T-helper 22 cell (primary cell): ENCODE measurements around the gene ACOT6.
"Not testable (repeated sequence)": the region's sequence is repeated elsewhere in the genome, so short reads cannot be mapped to it uniquely, and the experiment has no call there.

Source experiments
- DNase-seq: peaks from one replicate; pipeline ENCODE4 v3.0.0-alpha.2; 2020; ENCODE audit warnings: low read depth

Gene ACOT6

GRCh38 chr14:73612339-73613045 lies at the start of gene ACOT6:
TSS of gene ACOT6 (plus strand) at chr14:73612517. CDS start at chr14:73612572, 55 bp downstream.
- DNase-seq = peak; percentile 18

DNA sequence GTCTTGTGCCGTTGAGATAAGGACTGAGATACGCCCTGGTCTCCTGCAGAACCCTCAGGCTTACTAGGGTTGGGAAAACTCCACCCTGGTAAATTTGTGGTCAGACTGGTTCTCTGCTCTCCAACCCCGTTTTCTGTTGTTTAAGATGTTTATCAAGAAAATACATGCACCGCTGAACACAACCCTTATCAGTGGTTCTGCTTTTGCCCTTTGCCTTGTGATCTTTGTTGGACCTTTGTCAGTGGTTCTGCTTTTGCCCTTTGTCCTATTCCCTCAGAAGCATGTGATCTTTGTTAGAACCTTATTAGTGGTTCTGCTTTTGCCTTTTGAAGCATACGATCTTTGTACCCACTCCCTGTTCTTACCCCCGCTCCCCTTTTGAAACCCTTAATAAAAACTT lies 49.6 kb upstream of the ACOT6 start:
- not testable (repeated sequence) for DNase-seq

GRCh38 chr14:73566431-73566830 lies 45.9 kb upstream of the ACOT6 start:
- DNase-seq = not testable (repeated sequence)

- not testable (repeated sequence) for DNase-seq
These were observed 45.4 kb upstream of the ACOT6 start for GRCh38 chr14:73566935-73567334.

DNA sequence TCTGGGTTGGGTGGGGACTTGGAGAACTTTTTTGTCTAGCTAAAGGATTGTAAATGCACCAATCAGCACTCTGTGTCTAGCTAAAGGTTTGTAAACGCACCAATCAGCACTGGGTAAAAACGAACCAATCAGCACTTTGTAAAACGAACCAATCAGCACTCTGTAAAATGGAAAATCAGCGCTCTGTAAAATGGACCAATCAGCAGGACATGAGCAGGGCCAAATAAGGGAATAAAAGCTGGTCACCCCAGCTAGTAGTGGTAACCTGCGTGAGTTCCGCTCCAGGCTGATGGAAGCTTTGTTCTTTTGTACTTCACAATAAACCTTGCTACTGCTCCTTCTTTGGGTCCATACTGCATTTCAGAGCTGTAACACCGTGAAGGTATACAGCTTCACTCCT lies 45.0 kb upstream of the ACOT6 start:
- no peak for DNase-seq

- DNase-seq = no peak
These were observed 44.1 kb upstream of the ACOT6 start for GRCh38 chr14:73567951-73568885.

- not testable (repeated sequence) for DNase-seq
These were observed 43.5 kb upstream of the ACOT6 start for GRCh38 chr14:73568886-73569184.

- peak; percentile 31 for DNase-seq
These were observed 42.9 kb upstream of the ACOT6 start, which contains the start of gene ACOT2 for GRCh38 chr14:73569185-73569958. TSS of gene ACOT2 (plus strand) at chr14:73569213. CDS start at chr14:73569241, 28 bp downstream.

- DNase-seq = not testable (repeated sequence)
These were observed 41.4 kb upstream of the ACOT6 start for GRCh38 chr14:73570913-73571312.

- DNase-seq = not testable (repeated sequence)
These were observed 39.3 kb upstream of the ACOT6 start for GRCh38 chr14:73573034-73573433.

GRCh38 chr14:73573740-73574139 lies 38.6 kb upstream of the ACOT6 start:
- not testable (repeated sequence) for DNase-seq

- not testable (repeated sequence) for DNase-seq
These were observed 38.1 kb upstream of the ACOT6 start for GRCh38 chr14:73574251-73574650.

DNA sequence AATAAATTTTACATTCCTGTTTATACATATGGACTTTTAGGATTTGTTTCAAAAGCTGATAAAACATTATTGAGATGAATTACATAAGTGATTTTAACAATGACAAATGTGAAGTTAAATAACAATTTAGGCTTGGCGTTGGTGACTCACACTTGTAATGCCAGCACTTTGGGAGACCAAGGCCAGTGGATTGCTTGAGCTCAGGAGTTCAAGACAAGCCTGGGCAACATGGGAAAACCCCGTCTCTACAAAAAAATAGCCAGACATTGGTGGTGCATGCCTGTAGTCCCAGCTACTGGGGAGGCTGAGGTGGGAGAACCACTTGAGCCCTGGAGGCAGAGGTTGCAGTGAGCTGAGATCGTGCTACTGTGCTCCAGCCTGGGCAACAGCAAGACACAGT lies 35.9 kb upstream of the ACOT6 start:
- DNase-seq = no peak

DNA sequence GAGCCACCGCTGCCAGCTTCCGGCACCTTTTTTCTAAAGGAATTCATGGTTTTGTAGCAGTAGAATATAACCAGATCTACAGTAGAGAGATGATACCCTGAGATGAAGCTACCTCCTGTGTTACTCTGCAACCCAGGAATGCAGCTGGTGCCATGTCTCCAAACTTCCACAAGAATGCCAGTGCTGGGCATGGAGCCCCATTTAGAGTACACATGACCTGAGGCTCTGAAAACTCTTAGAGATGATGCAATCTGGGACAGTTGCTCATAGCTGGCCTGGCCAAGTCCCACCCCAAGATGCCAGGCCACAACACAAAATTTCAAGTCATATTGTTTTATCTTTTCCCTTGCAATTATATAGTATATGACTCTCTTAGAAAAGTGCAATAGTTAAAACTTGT lies 35.1 kb upstream of the ACOT6 start:
- not testable (repeated sequence) for DNase-seq

GRCh38 chr14:73582102-73582979 lies 30.0 kb upstream of the ACOT6 start:
- DNase-seq = not testable (repeated sequence)

DNA sequence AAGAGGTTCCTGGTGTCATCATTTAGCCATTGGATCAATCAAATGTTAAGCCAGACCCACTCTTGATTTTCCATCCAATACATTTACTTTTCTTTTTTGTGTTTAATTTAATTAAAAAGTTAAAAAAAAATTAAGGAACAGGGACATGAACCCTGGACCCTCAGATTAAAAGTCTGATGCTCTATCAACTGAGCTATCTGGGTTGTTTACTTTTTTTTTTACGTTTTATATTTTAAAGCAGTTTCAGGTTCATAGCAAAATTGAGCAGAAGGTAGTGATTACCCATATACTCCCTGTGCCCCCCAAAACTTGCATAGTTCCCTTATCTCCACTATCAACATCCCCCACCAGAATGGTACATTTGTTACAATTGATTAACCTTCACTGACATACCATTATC lies 23.6 kb upstream of the ACOT6 start:
- no peak for DNase-seq

DNA sequence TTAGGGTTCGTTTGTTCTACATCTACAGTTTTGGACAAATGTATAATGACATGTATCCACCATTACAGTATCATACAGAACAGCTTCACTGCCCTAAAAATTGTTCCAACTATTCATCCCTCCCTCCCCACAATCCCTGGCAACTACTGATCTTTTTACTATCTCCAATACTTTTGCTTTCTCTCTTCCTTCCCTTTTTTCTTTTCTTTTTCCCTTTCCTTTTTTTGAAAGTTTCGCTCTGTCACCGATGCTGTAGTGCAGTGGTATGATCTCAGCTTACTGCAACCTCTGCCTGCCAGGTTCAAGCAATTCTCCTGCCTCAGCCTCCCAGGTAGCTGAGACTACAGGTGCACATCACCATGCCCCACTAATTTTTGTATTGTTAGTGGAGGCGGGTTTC lies 23.2 kb upstream of the ACOT6 start:
- DNase-seq = no peak

- not testable (repeated sequence) for DNase-seq
These were observed 21.7 kb upstream of the ACOT6 start for GRCh38 chr14:73590673-73591004.

DNA sequence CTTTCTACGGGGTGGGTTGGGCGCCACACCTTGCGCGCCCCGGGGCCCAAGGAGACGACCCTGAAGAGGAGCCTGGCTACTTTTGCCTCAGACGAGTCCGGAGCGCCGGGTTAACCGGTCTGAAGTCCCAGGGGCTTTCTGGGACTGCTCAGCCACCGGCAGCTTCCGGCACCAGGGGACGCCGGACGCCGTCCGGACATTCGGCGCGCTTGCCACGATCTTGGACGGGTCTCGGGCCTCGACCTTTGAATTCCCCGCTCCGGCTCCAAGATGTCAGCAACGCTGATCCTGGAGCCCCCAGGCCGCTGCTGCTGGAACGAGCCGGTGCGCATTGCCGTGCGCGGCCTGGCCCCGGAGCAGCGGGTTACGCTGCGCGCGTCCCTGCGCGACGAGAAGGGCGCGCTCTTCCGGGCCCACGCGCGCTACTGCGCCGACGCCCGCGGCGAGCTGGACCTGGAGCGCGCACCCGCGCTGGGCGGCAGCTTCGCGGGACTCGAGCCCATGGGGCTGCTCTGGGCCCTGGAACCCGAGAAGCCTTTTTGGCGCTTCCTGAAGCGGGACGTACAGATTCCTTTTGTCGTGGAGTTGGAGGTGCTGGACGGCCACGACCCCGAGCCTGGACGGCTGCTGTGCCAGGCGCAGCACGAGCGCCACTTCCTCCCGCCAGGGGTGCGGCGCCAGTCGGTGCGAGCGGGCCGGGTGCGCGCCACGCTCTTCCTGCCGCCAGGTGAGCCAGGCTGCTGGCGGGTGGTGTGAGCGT lies 20.4 kb upstream of the ACOT6 start, which contains the start of gene ACOT4:
TSS of gene ACOT4 (plus strand) at position 184 of the 760 bp plus-strand sequence. CDS start at position 271, 87 bp downstream.
- peak; percentile 23 for DNase-seq

DNA sequence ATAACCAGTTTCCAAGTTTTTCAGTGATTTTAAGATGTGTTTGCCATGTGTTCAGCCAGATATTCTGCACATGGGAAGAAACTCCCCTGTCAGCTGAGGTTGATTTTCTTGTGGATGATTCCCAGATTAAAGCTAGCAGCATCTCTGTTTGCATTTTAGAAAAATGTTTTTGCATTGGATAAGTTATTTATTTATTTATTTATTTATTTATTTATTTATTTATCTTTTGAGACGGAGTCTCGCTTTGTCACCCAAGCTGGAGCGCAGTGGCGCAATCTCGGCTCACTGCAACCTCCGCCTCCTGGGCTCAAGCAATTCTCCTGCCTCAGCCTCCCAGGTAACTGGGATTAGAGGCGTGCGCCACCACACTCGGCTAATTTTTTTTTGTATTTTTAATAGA lies 17.8 kb upstream of the ACOT6 start:
- DNase-seq = no peak

DNA sequence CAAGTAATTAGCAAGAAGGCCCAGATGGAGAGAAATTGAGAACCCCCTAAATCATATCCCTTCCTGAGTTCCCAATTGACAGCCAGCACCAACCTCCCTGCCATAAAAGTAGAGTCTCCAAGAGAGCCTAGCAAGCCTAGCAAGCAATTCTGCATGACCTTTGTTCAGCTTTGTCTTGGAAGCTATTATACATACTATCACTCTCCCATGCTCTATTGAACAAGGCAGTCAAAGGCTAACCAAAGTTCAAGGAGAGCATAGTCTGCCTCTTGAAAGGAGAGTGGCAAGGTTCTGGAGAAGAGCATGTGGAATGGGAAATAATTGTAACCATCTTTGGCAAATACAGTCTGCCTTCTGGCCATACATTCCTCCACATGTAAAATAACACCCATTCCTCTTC lies 12.8 kb upstream of the ACOT6 start:
- DNase-seq = no peak
